D341Med (cell line): ENCODE data around the gene HJURP.
"Not testable (repeated sequence)": the region's sequence is repeated elsewhere in the genome, so short reads cannot be mapped to it uniquely, and the experiment has no call there.

ENCODE experiments used
- DNase-seq: peaks from one replicate; pipeline ENCODE4 v3.0.0; 2012; ENCODE audit warnings: low spot score

Gene HJURP, protein sequence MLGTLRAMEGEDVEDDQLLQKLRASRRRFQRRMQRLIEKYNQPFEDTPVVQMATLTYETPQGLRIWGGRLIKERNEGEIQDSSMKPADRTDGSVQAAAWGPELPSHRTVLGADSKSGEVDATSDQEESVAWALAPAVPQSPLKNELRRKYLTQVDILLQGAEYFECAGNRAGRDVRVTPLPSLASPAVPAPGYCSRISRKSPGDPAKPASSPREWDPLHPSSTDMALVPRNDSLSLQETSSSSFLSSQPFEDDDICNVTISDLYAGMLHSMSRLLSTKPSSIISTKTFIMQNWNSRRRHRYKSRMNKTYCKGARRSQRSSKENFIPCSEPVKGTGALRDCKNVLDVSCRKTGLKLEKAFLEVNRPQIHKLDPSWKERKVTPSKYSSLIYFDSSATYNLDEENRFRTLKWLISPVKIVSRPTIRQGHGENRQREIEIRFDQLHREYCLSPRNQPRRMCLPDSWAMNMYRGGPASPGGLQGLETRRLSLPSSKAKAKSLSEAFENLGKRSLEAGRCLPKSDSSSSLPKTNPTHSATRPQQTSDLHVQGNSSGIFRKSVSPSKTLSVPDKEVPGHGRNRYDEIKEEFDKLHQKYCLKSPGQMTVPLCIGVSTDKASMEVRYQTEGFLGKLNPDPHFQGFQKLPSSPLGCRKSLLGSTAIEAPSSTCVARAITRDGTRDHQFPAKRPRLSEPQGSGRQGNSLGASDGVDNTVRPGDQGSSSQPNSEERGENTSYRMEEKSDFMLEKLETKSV

DNA sequence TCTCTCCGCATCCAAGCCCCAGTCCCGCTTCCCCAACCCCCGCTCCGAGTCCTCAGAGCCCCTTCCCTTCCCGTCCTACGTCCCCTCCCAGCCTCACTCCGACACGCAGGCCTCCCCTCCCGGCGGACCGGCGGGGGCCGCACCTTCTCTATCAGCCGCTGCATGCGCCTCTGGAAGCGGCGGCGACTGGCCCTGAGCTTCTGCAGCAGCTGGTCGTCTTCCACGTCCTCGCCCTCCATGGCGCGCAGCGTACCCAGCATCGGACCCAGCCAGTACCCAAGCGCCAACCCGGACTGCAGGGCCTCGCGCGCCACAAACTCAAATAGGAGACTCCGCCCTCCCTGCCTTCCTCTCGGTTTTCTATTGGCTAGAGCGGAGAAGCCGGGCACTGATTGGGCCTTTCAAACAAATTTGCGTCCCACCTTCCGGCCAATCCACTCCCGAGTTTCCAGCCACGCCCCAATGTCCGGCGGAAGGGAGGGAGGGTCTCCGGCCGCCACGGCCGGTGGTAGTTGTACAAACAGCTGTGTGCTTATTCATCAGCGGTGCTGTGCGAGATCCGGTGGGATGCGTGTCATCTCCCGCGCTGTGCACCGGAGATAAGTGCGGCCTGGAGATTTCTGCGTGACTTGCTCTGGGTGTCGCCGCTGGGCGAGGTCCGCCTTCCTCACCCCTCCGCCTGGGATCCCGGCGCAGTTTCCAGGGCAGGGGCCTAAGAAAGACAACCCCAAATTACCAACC, at the start of gene HJURP:
HJURP (minus strand) TSS at position 295 of the 741 bp plus-strand sequence; CDS start at position 260, 35 bp downstream.
- peak; percentile 95 for DNase-seq

DNA sequence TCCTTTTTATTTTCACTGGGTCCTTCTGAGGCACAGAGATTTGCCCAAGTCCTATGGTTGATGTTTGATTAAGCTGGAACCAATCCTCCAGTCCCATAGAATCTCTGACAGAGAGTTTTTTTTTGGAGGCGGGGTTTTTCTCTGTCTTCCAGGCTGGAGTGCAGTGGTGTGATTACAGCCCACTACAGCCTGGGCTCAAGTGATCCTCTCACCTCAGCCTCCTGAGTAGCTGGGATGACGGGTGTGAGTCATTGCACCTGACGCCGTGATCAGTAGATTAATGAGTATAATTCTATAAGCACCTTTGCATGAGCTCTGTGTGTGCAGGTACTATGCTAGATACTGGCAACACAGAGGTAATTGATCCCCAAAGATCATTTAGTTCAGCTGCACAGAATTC, 47.5 kb upstream of the HJURP start:
- no peak for DNase-seq

DNA sequence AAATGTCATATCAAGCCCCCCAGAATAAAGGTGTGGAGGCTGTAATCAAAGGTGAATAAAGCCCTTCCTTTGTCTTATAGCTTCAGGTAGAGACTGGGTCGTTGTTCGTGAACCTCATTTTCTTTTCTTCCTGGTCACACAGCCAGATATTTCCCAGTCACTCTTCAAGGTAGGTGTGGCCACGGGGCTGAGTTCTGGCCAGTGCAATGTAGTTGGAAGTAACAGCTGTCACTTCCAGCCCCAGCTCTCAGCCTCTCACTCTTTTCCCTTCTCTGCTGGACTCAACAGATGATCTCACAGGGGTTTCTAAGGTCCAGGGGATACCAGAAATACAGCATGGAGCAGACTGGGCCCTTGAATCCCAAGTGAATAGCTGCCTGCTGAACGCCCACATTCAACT, 47.0 kb upstream of the HJURP start:
- DNase-seq, result no peak

DNA sequence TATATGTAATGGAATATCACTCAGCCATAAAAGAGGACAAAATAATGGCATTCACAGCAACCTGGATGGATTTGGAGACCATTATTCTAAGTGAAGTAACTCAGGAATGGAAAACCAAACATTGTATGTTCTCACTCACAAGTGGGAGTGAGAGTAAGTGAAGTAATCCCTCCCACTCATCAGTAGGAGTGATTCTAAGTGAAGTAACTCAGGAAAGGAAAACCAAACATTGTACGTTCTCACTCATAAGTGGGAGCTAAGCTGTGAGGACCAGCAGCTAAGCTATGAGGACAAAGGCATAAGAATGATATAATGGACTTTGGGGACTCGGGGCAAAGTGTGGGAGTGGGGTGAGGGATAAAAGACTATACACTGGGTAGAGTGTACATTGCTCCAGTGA, 41.9 kb upstream of the HJURP start:
- DNase-seq, result not testable (repeated sequence)

DNA sequence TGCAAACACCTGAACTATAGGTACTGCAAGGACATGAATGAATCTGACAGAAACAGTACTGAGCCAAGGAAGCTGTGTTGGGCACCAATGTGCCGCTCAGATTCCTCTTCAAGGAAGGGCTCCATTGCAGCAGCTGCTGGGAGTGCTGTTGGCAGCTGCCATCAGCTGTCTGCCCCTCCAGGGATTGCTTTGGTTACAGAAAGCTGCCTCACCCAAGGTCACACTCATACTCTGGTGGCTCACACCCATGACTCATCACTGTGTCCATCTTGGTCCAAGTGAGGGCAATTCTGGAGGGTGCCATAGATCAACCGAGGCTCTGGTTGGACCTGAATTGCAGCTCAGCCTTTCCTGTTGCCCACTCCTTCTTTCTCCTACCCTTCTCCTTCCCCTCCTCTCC, 38.5 kb upstream of the HJURP start:
- DNase-seq, result no peak

DNA sequence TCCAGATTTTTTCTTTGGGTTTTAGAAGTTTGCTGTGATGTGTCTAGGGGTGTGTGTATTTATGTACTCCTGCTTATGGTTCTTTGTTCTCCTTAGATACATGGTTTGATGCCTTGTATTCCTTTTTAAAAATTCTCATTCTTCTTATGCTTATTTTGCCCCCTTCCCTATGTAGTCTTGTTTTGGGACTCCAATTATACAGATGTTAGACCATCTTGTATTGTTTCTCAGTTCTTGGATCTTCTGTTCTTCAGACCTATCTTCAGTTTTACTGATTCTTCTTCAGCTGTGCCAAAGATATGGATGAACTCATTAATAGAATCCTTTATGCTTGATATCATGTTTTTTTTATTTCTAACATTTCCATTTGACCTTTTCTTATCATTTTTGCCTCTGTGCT, 28.0 kb upstream of the HJURP start:
- DNase-seq, result no peak

DNA sequence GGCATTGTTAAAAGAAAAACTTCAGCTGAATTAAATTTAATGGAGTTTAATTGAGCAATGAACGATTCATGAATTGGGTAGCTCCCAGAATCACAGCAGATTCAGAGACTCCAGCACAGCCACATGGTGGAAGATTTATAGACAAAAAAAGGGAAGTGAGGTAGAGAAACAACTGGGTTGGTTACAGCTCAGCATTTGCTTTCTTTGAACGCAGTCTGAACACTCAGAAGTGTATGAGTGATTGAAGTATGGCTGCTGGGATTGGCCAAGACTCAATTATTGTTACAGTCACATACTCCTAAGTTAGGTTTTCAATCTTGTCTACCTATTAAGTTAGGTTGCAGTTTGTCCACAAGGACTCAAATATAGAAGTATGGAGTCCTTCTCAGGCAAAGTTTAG, 17.8 kb upstream of the HJURP start:
- not testable (repeated sequence) for DNase-seq

DNA sequence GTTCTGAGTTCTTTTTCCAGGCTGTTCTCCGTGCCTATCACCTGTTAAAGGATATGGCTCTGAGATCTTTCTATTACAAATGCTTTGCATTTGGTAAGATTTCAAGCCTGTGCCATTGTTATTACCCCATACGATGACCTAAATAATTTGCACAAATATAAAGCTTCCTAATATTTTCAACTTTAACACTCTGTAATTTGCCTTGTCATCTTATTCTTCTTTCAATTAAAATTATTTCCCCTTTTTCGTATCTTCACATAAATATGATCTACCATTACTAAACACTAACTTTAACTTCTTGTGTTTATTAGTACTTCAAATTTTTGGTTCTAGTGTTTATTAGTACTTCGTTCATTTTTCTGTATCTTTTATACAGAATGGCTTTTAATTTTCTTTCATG, 17.1 kb upstream of the HJURP start:
- no peak for DNase-seq

DNA sequence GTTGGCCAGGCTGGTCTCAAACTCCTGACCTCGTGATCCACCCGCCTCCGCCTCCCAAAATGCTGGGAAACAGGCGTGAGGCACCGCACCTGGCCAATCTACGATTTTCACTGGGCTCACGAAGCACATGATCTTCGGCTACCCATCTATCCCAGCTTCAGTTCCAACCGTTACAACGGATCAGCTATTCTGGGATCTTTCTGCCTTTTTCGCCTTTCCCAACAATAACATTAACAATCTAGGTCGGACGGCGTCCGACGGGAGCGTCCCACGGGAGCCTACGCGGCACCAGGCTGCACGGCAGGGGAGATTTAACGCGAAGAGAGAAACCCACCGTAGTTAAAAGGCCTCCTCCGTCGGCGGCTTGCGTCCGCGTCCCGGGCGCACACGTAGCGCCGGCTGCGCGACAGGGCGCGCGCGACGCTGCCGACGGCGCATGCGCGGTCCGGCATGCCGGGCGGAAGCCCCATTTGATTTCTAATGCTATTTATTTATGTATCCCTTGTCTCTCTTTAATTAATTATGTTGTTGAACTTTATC, 13.7 kb upstream of the HJURP start, which contains the start of gene MSL3B:
MSL3B (minus strand) TSS at position 394 of the 540 bp plus-strand sequence.
- peak; percentile 80 for DNase-seq

DNA sequence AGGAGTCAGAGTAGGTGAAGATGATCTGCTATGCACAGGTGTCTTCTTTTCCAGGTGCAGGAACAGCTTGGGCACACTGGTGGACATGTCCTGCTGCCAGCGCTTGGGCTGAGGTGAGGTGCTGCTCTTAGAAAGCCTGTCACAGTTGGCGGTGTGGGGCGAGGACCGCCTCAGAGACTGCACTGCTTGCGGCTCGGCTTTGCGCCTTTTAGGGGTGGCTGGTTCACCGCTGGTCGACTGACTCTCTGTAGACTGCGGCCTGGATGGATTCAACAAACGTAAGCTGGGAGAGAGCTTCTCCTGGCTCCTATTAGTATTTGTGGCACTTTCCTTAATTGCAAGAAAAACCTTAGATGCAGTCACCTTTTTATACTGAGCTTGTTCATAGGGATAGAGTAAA, 12.1 kb upstream of the HJURP start:
- DNase-seq, result no peak

DNA sequence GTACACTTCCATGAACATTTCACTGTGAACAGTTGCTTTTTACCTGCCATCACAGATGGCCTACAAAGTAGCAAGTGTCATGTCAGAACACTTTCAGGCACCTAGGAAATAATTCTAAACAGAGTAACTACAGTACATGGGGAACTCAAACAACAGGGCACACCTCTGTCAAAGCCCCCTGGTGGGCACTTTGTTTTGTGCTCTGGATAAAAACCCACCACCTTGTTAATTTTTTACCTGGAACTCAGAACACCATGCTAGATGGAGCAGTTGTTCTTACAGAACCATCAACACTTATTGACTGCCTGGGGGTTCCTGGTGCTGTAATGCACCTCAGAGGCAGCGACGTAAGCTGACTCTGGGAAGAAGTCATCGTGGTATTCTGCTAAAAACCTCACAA, 11.5 kb upstream of the HJURP start:
- DNase-seq, result no peak

DNA sequence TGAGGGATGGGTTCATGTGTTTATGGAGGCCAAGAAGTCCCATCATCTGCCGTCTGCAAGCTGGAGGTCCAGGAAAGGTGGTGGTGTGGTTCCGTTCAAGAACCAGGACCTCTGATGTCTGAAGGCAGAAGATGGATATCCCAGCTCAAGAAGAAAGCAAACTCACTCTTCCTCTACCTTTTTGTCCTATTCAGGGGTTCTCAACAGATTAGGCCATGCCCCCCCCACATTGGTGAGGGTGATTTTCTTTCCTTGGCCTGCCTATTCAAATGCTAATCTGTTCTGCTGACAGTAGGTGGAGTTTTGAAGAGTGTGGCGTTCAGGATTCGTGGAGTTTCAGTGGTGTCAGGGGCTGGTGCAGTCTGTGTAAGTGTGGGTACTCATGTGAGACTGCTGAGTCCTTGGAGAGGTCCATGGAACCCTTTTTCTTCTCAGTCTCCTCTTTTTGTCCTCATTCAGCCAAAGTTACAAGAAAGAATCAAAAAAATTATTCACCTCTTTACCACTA, 8.0 kb upstream of the HJURP start:
- no peak for DNase-seq

DNA sequence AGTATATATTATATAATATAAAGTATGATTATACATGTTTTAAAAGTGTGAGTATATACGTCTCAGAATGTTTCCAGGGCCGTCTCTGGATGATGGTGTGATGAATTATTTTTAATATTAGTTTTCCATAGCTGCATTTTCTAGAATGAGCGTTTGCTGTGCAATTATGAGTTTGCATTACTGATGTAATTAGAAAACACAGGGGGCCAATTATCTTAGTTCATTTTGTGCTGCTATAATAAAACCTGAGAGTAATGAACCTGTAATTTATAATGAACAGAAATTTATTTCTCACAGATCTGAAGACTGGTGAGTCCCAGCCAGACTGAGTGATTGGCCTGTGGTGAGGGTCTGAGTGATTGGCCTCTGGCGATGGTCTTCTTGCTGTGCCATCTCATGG, 4.0 kb upstream of the HJURP start:
- no peak for DNase-seq

DNA sequence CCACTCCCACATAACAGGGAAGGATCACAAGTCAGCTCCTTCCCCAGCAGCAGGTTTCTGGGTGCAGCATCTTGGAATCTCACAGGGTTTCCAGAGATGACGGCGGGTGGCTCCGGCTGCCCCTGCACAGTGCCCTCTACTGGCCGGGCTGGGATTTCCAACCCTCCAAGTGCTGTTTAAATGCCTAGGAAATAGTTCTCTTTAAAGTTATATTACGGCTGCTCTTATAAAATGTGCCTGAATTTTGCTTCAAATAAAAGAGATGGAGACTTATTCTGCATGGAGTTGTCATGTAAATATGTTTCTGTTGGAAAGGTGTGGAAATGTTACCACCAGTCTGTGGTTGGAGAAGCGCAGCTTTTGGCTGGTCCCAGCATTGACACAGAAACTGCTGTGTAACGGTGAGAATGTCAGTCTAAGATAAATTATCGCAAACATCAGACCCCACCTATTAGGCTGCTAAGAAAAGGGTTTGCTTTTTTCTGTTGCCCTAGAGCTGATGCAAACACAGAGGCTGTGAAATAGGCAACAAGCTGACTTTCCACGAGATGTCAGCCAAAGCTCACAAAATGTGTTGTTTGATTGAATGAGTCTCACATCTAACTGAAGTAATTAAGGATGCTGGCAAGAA, 3.3 kb upstream of the HJURP start:
- DNase-seq, result peak; percentile 65

DNA sequence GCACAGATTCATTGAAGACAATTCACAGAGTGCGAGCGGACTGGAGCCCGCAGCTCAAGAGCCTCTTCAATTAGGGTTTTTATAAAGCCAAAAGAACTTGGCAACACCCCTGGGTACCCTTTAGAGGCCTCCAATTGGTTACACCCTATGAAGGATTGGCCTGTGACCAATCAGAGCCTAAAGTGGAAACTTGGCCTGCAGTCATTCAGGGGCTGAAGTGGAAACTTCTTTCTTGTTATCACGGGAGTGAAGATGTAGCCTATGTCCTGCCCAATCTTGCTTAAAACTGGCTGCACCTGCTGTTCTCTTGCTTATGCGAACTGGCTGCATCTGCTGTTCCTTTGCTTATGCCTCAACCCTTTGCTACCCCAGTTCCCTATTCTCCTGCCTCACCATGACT, 1.8 kb upstream of the HJURP start:
- no peak for DNase-seq

DNA sequence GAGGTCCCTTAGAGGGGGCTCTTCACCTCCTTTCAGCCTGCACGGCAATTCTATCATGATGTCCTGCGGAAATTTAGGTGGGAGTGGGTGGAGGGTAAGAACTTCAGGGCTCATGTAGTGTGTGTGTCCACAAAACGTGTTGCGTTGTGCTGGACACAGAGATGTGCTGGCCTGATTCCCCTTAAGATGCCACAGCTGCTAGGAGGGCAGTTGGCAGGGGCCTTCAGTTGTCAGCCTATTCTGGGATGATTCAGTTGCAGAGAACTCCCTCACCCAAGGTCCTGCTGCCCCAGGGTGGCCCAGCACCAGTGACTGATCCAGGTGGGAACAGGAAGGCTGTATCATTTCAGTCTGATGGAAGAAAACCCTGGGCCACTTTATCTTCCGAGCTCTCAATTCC, 1.0 kb upstream of the HJURP start:
- DNase-seq, result no peak

DNA sequence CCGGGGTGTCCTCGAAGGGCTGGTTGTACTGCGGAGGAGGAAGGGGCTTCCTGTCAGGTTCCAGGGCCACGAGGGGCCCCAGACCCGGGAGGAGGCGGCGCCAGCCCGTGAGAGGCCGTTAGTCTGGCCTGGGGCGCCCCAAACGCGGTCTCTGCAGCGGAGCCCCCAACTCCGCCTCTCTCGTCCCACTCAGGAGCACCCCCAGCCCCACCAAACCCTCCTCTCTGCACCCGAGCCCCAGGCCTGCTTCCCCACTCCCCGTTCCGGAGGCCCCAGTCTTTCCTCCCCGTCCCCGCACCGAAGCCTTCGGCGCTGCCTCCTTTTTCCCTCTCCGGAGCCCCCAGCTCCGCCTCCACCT, 473 bp downstream of the HJURP start:
- peak; percentile 41 for DNase-seq

DNA sequence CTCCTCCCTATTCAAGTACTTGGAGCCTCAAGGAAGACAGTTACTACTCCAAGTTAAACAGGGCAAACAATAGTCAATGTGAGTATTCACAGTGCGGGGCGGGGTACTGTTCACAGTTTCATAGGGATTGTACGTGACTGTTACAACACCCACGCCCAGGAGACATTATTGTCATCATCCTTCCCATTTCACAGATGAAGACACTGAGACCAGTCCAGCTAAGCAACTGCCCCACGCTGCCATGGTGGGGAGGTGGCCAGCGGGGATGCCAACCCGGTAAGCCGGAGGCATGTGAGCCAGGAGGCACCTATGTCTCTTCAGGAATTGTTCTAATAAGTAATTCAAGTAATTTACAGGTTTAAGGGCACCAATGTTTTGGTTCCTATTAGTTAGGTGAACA, 982 bp downstream of the HJURP start:
- DNase-seq, result no peak

DNA sequence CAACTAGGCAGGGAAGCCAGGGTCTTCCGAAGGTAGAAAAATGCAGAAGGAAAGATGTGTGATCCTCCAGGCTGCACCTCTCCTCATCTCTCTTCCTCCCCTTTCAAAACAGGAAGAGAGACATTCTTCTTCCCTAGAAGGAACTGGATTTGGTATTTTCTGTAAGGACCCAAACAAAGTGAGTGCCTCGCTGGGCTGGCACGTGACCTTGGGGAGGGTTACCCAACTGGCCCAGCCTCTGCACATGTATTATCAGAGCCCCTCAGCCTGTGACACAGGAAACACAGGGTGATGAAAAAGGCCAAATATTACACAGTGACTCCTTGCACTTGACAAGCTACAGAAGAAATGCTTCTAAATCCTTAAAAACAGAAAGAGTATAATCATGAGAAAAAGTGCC, 2.3 kb downstream of the HJURP start:
- DNase-seq, result no peak

DNA sequence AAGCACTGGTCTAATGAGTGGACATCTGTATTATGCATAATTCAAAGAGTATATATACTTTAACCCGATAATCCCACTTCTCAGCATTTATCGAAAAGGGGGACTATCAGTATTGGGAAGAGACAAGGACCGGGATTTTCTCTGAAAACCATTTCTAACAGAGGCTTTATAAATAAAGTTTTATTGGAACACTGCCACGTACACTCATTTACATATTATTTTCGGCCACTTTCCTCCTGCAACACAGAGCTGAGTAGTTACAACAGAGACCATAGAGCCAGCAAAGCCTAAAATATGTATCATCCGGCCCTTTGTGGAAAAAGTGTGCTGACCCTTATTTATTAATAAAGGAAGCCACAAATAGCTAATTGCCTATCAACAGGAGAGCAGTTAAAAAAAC, 3.2 kb downstream of the HJURP start:
- DNase-seq, result no peak

DNA sequence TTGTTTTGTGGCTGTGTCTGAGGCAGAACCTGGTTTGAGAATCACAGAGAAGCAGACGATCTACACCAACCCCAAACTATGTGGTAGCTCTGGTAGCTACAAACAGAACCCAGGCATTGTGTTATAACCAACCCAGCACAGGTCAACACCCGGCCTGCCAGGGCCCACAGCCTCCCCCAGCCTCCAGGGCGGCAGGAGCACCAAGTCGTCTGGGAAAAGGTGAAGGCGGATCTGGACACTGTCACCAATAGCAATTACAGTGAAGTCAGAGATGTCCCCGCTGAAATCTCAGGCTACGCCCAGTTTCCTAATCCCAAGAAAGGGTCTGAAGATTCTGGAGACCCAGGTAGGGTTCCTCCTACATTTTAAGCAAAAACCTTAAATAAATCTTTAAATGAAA, 3.6 kb downstream of the HJURP start:
- DNase-seq, result no peak
